ENCODE measurements around the gene OR5A2. TPM values are rescaled to one million over a fixed set of nuclear protein-coding genes. Genes with fewer than 3 reads are reported as not detected.
"Not testable (repeated sequence)": the region's sequence is repeated elsewhere in the genome, so short reads cannot be mapped to it uniquely, and the experiment has no call there.

The OR5A2 gene, protein sequence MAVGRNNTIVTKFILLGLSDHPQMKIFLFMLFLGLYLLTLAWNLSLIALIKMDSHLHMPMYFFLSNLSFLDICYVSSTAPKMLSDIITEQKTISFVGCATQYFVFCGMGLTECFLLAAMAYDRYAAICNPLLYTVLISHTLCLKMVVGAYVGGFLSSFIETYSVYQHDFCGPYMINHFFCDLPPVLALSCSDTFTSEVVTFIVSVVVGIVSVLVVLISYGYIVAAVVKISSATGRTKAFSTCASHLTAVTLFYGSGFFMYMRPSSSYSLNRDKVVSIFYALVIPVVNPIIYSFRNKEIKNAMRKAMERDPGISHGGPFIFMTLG
- polyA plus RNA-seq (ENCODE audit: insufficient read length): 0.03 TPM
- long read RNA-seq, donor 1: 0 reads
- long read RNA-seq, donor 2: 0 reads
- long read RNA-seq, donor 3: 0 reads
- long read RNA-seq, donor 4: 0 reads
- long read RNA-seq, donor 5: 0 reads
- long read RNA-seq, donor 6: 0 reads
- long read RNA-seq, donor 7: 0 reads
- long read RNA-seq, donor 8: 0 reads

DNA sequence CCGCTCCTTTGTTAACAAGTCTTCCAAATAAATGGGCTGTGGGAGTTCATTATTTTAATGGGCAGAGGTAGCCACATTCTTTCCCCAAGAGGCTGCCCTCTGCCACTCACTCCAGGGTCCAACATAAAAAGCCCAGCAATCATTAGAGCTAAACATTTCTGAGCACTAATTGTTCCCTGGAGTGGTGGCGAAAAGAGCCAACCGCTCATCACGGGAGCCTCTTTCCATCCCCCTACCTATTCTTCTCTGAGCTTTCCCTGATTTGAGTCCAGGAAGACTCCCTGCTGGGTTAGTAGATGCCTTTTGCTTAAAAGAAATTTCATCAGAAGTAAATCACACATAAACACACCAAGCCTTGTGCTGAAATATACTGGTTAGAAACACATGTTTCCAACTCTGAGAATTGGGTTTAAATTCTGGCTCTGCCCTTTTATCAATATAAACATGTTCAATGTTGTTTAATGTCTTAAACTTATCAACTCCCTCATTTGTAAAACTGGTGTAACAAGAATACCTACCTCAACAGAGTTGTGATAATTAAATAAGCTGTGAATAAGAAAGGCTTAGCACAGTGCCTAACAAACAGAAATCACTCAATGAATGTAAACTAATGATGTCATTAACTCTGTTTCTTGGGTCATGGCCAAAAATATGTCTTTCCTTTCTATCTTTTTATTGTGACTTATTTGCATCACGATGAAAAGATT is at the start of gene OR5A2:
TSS of gene OR5A2 (minus strand) at position 53 of the 707 bp plus-strand sequence. CDS start 3,460 bp downstream, outside the sequence.
- DNase-seq: no peak

GRCh38 chr11:59475176-59475575 is 49.0 kb upstream of the OR5A2 start:
- DNase-seq: no peak

DNA sequence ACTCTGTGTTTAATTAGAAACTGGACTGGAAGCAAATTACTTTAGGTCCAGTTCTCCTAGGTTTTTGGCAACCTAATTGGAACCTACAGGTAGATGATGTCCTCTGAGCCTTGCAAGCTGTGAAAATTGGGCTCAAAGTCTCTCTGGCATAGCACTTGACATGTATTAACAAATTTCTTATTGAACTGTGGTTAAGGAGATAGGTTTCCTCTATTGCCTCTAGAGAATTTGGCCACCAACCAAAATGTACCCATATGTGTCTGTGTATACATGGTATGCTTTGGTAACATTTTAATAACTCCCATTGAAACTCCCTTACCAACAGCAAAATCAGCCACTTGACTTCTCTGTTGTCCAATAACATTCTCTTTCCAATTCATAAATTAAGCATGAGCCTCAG is 46.8 kb upstream of the OR5A2 start, which contains the start of gene OR4D10:
TSS of gene OR4D10 (plus strand) at position 301 of the 400 bp plus-strand sequence. CDS start 4,115 bp downstream, outside the sequence.
- no peak for DNase-seq

DNA sequence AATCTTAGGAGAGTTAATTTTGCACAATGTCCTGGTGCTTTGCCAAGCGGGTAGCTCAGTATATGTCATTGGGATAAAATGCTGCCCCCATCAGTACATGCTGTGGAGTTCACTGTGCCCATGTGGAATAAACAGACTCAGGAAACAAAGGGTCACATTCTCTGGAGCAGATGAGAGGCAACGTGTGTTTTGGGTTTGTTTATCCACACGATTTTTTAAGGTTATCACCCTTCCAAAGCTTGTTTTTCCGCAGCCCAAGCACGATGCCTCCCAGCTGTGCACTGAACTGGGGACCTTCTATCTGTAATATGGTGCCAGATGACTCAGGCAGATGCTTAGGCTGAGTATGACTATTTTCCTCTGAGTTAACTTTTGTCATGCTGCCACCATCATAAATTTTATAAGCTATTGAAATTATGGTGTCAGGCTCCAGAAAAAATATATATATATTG is 37.0 kb upstream of the OR5A2 start:
- DNase-seq: peak; percentile 19

DNA sequence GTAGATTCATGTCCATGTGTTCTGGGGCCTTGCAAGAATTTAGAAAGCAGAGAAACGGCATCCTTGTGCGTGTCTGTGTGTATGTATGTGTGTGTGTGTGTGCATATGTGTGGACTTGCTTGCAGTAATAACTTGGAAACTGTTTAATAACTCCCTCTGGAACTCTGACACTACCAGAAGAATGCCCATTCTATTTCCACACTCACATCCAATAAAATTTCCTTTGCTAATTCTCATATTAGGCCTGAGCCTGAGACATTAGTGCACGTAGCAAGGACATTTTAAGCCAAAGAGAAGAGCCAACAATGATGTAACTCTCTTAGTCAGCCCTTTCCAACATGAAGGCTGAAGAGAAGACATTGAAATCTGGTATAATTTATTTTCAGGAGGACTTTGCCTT is 33.7 kb upstream of the OR5A2 start:
- no peak for DNase-seq

GRCh38 chr11:59456661-59457060 is 30.4 kb upstream of the OR5A2 start, which contains the start of gene OR4D6:
Gene OR4D6 (plus strand): TSS chr11:59456961. CDS start chr11:59456961, 0 bp downstream.
- DNase-seq: no peak

DNA sequence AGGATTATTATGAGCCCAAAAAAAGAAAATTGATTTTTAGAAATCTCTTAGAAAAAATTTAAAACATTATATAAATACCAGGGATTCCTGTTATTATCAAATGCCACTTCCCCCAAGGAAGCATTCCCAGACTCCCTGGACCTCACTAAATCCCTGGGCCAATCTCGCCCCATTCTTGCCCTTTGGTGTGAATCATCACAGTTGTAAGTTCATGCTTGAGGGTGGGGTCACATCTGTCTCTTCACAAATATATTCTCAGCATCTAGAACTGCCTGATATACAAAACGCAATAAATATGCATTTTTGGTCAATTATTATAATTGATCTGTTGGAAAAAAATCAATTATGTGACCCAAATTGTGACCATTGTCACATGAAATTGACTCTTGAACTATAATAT is 22.3 kb upstream of the OR5A2 start:
- no peak for DNase-seq

- DNase-seq: not testable (repeated sequence)
These were observed 19.4 kb upstream of the OR5A2 start for GRCh38 chr11:59445624-59446023.

- DNase-seq: no peak
These were observed 11.6 kb upstream of the OR5A2 start for GRCh38 chr11:59437770-59438169.

- no peak for DNase-seq
These were observed 10.0 kb upstream of the OR5A2 start, which contains the start of gene OR5A1 for GRCh38 chr11:59436169-59436568. Gene OR5A1 (plus strand): TSS chr11:59436469. CDS start chr11:59443169, 6,700 bp downstream.

- peak; percentile 32 for DNase-seq
These were observed 3.8 kb upstream of the OR5A2 start for GRCh38 chr11:59429924-59430516.

DNA sequence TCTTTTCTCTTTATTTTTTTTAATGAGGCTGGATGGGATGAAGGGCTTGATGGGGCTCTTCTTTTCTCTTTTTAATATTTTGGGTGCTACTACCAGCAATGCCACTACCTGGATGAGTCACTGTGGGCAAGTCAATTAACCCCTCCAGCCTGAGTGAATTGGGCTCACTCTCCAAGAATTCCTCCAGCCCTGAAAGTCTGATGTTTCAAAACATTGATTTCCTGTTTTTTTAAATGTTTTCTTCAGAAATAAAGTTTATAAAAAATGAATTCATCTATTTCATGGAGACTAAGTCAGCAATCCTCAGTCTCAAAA is 812 bp upstream of the OR5A2 start:
- no peak for DNase-seq

DNA sequence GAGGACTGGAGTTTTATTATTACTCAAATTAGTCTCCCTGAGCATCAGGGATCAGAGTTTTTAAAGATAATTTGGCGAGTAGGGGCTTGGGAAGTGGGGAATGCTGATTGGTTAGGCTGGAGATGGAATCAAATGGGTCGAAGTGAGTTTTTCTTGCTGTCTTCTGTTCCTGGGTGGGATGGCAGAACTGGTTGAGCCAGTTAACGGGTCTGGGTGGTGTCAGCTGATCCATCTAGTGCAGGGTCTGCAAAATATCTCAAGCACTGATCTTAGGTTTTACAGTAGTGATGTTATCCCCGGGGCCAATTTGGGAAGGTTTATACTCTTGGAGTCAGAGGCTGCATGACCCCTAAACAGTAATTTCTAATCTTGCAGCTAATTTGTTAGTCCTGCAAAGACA is 1.1 kb downstream of the OR5A2 start:
- no peak for DNase-seq

DNA sequence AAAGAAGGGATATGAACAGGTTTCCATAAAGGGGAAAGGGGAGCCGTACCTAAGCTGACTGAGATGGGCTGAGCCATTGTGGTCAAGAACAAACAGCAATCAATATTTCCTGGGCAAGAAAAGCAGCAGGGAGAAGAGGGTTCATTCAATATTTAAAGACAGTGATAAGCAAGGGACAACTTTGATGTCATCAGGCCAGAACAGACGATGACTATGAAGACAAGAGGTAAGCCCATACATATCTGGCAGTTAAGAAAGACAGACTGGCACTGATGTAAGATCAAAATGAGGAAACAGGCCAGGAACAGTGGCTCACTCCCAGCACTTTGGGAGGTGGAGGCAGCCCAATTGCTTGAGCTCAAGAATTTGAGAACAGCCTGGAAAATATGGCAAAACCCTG is 2.4 kb downstream of the OR5A2 start:
- no peak for DNase-seq

- no peak for DNase-seq
These were observed 8.1 kb downstream of the OR5A2 start for GRCh38 chr11:59418156-59418555.

GRCh38 chr11:59417023-59417422 is 9.2 kb downstream of the OR5A2 start:
- DNase-seq: no peak

DNA sequence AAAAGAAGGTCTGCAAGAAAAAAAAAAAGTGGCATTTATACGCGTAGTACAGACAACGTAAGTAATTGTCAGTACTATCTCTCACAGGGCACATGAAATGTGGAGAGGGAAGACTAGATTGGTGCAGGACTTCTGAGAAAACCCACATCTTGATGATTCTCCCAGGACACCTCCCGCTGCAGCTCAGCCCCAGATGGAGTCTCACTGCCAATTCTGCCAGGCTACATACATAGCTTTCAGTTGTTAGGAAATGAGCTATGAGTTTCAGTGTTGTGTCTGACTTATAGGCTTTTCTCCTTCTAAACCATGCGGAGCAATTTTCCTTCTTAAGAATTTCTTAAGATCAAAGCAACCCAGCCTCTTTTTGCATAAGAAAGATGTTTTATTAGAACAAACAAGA is 9.6 kb downstream of the OR5A2 start:
- DNase-seq: no peak

GRCh38 chr11:59415111-59415510 is 11.1 kb downstream of the OR5A2 start:
- no peak for DNase-seq

GRCh38 chr11:59413646-59414045 is 12.6 kb downstream of the OR5A2 start:
- DNase-seq: no peak

- no peak for DNase-seq
These were observed 22.7 kb downstream of the OR5A2 start for GRCh38 chr11:59403546-59403945.

- DNase-seq: no peak
These were observed 25.0 kb downstream of the OR5A2 start for GRCh38 chr11:59401262-59401552.

- DNase-seq: no peak
These were observed 25.6 kb downstream of the OR5A2 start for GRCh38 chr11:59400461-59401261.
